Glutamatergic neuron (in vitro differentiated cells): ENCODE results near the gene DOK1. TPM values are rescaled to one million over a fixed set of nuclear protein-coding genes. Genes with fewer than 3 reads are reported as not detected.

ENCODE experiments used
- DNase-seq: peaks from one replicate; pipeline ENCODE4 v3.0.0; 2022
- H3K27ac Mint-ChIP-seq: one replicate; pipeline ENCODE4 v1.8.0; 2020; ENCODE audit warnings: mild to moderate bottlenecking, mixed read lengths, inconsistent platforms; ENCODE audit not compliant: unreplicated experiment
- H3K27me3 Mint-ChIP-seq: one replicate; pipeline ENCODE4 v1.8.0; 2020; ENCODE audit warnings: mild to moderate bottlenecking, moderate library complexity, mixed read lengths, inconsistent platforms; ENCODE audit not compliant: unreplicated experiment
- H3K36me3 Mint-ChIP-seq: one replicate; pipeline ENCODE4 v1.8.0; 2020; ENCODE audit warnings: mild to moderate bottlenecking, mixed read lengths, inconsistent platforms; ENCODE audit not compliant: unreplicated experiment
- H3K4me1 Mint-ChIP-seq: one replicate; pipeline ENCODE4 v1.8.0; 2020; ENCODE audit warnings: mild to moderate bottlenecking, low read depth, mixed read lengths, inconsistent platforms; ENCODE audit not compliant: unreplicated experiment
- H3K4me3 Mint-ChIP-seq: one replicate; pipeline ENCODE4 v1.8.0; 2020; ENCODE audit warnings: mild to moderate bottlenecking, mixed read lengths, inconsistent platforms; ENCODE audit not compliant: unreplicated experiment
- H3K9me3 Mint-ChIP-seq: one replicate; pipeline ENCODE4 v1.8.0; 2020; ENCODE audit warnings: mild to moderate bottlenecking, moderate library complexity, mixed read lengths, inconsistent platforms; ENCODE audit not compliant: unreplicated experiment
- total RNA-seq: library from RNA; stranded (reverse); fragmentation: NEBNext Ultra II Directional; extraction: Animal tissue kit (Norgen Biotek cat#: 25700); gene quantifications from one replicate; pipeline ENCODE4 v1.2.1, GENCODE V29; 2021; ENCODE audit not compliant: unreplicated experiment
- TF ChIP-seq, protein P1 (sequence below): fragments of 200-600 bp; sonication (generic); IDR thresholded peaks from one replicate; pipeline ENCODE4 v1.5.0; 2021; ENCODE audit not compliant: partially characterized antibody, unreplicated experiment

DOK1 gene
- total RNA-seq, 1 donor from 2014 or later = 14.0 TPM

GRCh38 chr2:74535440-74535965, 19.0 kb upstream of the DOK1 start:
- H3K27ac Mint-ChIP-seq = no peak overlapping the region
- no peak overlapping the region for H3K4me3 Mint-ChIP-seq
- peaks cover 5% of the 10 kb centered on the region for H3K36me3 Mint-ChIP-seq
- H3K9me3 Mint-ChIP-seq = peaks cover 14% of the 10 kb centered on the region
- peaks cover 20% of the 10 kb centered on the region for H3K4me1 Mint-ChIP-seq
- TF ChIP-seq, protein P1, sequence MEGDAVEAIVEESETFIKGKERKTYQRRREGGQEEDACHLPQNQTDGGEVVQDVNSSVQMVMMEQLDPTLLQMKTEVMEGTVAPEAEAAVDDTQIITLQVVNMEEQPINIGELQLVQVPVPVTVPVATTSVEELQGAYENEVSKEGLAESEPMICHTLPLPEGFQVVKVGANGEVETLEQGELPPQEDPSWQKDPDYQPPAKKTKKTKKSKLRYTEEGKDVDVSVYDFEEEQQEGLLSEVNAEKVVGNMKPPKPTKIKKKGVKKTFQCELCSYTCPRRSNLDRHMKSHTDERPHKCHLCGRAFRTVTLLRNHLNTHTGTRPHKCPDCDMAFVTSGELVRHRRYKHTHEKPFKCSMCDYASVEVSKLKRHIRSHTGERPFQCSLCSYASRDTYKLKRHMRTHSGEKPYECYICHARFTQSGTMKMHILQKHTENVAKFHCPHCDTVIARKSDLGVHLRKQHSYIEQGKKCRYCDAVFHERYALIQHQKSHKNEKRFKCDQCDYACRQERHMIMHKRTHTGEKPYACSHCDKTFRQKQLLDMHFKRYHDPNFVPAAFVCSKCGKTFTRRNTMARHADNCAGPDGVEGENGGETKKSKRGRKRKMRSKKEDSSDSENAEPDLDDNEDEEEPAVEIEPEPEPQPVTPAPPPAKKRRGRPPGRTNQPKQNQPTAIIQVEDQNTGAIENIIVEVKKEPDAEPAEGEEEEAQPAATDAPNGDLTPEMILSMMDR = no peak
- no peak for DNase-seq
- peaks cover 7% of the 10 kb centered on the region for H3K27me3 Mint-ChIP-seq

- no peak for DNase-seq
- H3K4me1 Mint-ChIP-seq = peaks cover 15% of the 10 kb centered on the region
- peaks cover 7% of the 10 kb centered on the region for H3K27me3 Mint-ChIP-seq
- TF ChIP-seq, protein P1 = no peak
- peaks cover 5% of the 10 kb centered on the region for H3K36me3 Mint-ChIP-seq
- H3K9me3 Mint-ChIP-seq = peaks cover 11% of the 10 kb centered on the region
- no peak overlapping the region for H3K27ac Mint-ChIP-seq
- no peak overlapping the region for H3K4me3 Mint-ChIP-seq
Measured at GRCh38 chr2:74536166-74536950, 18.2 kb upstream of the DOK1 start.

- no peak overlapping the region for H3K4me3 Mint-ChIP-seq
- H3K27me3 Mint-ChIP-seq = peaks cover 7% of the 10 kb centered on the region
- H3K4me1 Mint-ChIP-seq = peaks cover 7% of the 10 kb centered on the region
- TF ChIP-seq, protein P1 = no peak
- no peak for DNase-seq
- no peak overlapping the region for H3K27ac Mint-ChIP-seq
- peaks cover 5% of the 10 kb centered on the region for H3K36me3 Mint-ChIP-seq
- H3K9me3 Mint-ChIP-seq = peaks cover 8% of the 10 kb centered on the region
Measured at GRCh38 chr2:74537140-74537539, 17.4 kb upstream of the DOK1 start.

DNA sequence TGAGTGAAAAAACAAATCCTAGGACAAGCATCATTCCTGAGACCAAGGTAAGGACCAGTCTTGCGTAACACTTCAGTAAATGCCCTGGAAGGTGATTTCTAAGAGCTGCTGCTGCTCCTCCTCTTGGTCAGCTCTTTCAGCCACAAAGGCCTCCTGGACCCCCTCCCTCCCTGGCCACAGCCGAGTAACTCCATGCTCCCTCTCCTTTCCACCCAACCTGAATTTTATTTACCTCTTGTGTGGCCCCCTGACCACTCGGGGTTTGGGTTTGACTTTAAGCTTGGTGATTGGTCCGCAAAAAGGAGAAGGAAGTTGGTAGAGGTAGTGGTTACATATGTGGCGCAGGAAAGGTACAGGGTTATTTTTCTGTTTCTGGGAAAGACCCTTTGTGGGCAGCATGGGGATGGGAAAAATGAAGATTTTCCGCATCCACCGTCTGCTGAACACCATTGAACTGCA, 15.6 kb upstream of the DOK1 start:
- Mint-ChIP-seq H3K27me3 (peaks cover 2% of the 10 kb centered on the region), H3K4me1 (no peaks in the 10 kb centered on the region), H3K36me3 (peaks cover 11% of the 10 kb centered on the region), H3K4me3 (no peak overlapping the region), H3K27ac (no peak overlapping the region), H3K9me3 (peaks cover 6% of the 10 kb centered on the region)
- TF ChIP-seq, protein P1 = no peak
- no peak for DNase-seq

DNA sequence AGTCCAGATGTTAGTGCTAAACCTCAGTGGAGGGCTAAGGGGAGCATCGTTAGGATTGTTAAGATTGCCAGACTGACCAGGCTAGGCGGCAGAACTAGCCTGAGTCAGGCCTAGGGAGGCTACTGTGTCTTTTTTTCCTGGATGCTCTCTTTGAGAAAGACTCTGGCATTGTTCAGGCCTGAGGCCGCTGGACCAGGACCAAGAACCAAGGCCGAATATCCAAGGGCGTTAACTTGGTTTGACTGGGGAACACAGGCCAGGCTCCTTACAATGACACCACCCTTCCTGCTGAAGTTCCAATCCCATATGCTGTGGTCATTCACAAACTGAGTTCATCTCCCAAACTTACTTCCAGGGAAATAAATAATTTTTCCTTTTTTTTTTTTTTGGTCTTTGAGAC, 14.2 kb upstream of the DOK1 start:
- Mint-ChIP-seq H3K27me3 (peaks cover 3% of the 10 kb centered on the region), H3K4me3 (no peak overlapping the region), H3K36me3 (peaks cover 11% of the 10 kb centered on the region), H3K4me1 (no peaks in the 10 kb centered on the region), H3K9me3 (peaks cover 5% of the 10 kb centered on the region), H3K27ac (no peak overlapping the region)
- TF ChIP-seq, protein P1 = no peak
- DNase-seq = no peak
